A549 (cell line): ENCODE results near the gene SIK3.

ENCODE experiments used
- BHLHE40 ChIP-seq: IDR thresholded peaks from 2 replicates; pipeline ENCODE4 v1.6.1; 2012; ENCODE audit warnings: low read depth, low read length, inconsistent platforms
- CHD2 ChIP-seq: fragments of 150-350 bp; IDR thresholded peaks from 2 replicates; pipeline ENCODE4 v1.6.1; 2014; ENCODE audit warnings: low read length; ENCODE audit not compliant: partially characterized antibody
- EP300 ChIP-seq, 2 experiments: fragments of >200 bp; sonication (Bioruptor Twin); formaldehyde crosslinking; IDR thresholded peaks; 2 replicates in 1 of 2; 3 replicates in 1 of 2; pipeline ENCODE4 v1.6.1; 2016 to 2017
- FOSL2 ChIP-seq, 2 experiments: fragments of 450-650 bp in 1 of 2; fragments of >200 bp in 1 of 2; sonication (Bioruptor Twin) in 1 of 2; formaldehyde crosslinking; IDR thresholded peaks; 2 replicates each; pipeline versions ENCODE4 v1.5.0 to v1.6.1; 2016 to 2020; ENCODE audit warnings: mild to moderate bottlenecking in 1 of 2, moderate library complexity in 1 of 2
- KDM1A ChIP-seq: fragments of 200-600 bp; sonication (generic); IDR thresholded peaks from 2 replicates; pipeline ENCODE4 v1.6.1; 2016; ENCODE audit warnings: low read depth, mild to moderate bottlenecking
- POLR2A ChIP-seq: IDR thresholded peaks from 2 replicates; pipeline ENCODE4 v1.6.1; 2012; ENCODE audit warnings: mild to moderate bottlenecking, low read length
- RAD21 ChIP-seq, 2 experiments: fragments of >200 bp in 1 of 2; sonication (Bioruptor Twin) in 1 of 2; formaldehyde crosslinking in 1 of 2; IDR thresholded peaks in 1 of 2; conservative IDR thresholded peaks in 1 of 2; 2 replicates in 1 of 2; 3 replicates in 1 of 2; pipeline ENCODE4 v1.6.1; 2012 to 2018; ENCODE audit warnings: inconsistent platforms in 1 of 2
- SMC3 ChIP-seq: fragments of >200 bp; sonication (Bioruptor Twin); formaldehyde crosslinking; IDR thresholded peaks from 3 replicates; pipeline ENCODE4 v1.6.1; 2018; ENCODE audit warnings: inconsistent platforms
- TF ChIP-seq, protein P1 (sequence below): fragments of >200 bp; sonication (Bioruptor Twin); formaldehyde crosslinking; IDR thresholded peaks from 3 replicates; pipeline ENCODE4 v1.5.1; 2016
- TF ChIP-seq, protein P2 (sequence below): IDR thresholded peaks from 2 replicates; pipeline ENCODE4 v1.6.1; 2012
- TF ChIP-seq, protein P3 (sequence below): fragments of 450-650 bp; IDR thresholded peaks from 2 replicates; pipeline ENCODE4 v1.6.1; 2014; ENCODE audit warnings: antibody characterized with exemption

DNA sequence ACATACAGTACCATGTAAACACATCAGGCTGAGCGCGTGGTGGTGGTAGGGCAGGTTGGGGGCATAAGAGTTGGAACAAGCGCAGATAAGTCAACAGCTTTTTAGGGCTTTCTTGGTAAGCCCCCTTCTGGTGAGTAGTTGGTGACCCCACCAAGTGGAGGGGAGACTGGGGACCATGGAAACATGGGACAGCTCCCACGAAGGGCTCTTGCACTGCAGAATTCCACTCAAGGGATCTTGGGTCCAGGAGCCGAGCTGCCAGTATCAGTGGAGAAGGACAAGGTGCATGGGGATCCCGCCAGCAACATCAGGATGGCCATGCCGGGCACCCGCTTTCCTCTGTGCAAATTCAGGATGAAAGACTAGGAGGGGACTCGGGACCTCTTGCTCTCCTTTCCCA, 254.6 kb downstream of the SIK3 start:
- TF ChIP-seq, protein P1, sequence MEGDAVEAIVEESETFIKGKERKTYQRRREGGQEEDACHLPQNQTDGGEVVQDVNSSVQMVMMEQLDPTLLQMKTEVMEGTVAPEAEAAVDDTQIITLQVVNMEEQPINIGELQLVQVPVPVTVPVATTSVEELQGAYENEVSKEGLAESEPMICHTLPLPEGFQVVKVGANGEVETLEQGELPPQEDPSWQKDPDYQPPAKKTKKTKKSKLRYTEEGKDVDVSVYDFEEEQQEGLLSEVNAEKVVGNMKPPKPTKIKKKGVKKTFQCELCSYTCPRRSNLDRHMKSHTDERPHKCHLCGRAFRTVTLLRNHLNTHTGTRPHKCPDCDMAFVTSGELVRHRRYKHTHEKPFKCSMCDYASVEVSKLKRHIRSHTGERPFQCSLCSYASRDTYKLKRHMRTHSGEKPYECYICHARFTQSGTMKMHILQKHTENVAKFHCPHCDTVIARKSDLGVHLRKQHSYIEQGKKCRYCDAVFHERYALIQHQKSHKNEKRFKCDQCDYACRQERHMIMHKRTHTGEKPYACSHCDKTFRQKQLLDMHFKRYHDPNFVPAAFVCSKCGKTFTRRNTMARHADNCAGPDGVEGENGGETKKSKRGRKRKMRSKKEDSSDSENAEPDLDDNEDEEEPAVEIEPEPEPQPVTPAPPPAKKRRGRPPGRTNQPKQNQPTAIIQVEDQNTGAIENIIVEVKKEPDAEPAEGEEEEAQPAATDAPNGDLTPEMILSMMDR = no peak
- no peak for TF ChIP-seq SMC3
- TF ChIP-seq, protein P2, sequence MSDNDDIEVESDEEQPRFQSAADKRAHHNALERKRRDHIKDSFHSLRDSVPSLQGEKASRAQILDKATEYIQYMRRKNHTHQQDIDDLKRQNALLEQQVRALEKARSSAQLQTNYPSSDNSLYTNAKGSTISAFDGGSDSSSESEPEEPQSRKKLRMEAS = no peak
- TF ChIP-seq CHD2 = no peak
- no peak for TF ChIP-seq POLR2A
- no peak for TF ChIP-seq EP300 (IDR thresholded peaks at IDR 0.05)
- TF ChIP-seq, protein P3, sequence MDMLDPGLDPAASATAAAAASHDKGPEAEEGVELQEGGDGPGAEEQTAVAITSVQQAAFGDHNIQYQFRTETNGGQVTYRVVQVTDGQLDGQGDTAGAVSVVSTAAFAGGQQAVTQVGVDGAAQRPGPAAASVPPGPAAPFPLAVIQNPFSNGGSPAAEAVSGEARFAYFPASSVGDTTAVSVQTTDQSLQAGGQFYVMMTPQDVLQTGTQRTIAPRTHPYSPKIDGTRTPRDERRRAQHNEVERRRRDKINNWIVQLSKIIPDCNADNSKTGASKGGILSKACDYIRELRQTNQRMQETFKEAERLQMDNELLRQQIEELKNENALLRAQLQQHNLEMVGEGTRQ = no peak
- no peak for TF ChIP-seq BHLHE40
- TF ChIP-seq RAD21 (conservative IDR thresholded peaks at IDR 0.05 in 1 of 2, IDR thresholded peaks at IDR 0.05 in 1 of 2) = no peak
- TF ChIP-seq KDM1A = no peak
- no peak for TF ChIP-seq FOSL2 (IDR thresholded peaks at IDR 0.05)
- TF ChIP-seq FOSL2 (CRISPR knock-in tag; IDR thresholded peaks at IDR 0.05) = no peak
